ENCODE measurements around the gene LMTK3.

The LMTK3 gene

DNA sequence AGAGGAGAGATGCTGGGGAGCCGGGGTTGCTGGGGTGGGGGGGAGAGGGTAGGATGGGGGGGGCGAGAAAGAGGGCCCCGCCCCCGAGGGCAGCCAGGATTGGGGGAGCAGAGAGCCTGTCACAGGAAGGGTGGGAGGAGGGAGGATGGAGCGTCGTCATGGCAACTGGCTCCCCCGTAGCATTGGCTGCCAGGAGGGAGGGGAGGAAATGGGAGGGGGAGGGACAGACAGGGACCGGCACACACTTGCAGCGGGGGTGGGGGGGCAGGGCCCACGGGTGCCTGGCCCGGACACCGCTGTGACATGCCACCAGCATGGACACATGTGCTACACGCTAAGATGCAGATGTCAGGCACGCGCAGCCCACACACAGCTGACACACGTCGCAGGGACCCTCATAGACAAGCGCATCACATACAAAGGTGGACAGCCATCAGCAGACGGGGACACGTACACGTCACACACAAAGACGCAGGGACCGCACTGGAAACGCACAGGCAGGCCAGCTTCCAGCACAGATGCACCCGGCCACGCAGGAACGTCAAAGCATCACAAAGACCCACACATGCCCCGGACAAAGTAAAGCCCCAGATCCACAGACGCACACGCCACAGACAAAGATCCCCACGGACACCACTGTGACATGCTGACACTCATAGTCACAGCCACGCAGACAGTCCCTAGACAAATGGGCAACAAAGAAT lies at the start of gene LMTK3:
Gene LMTK3 (minus strand): TSS at position 36 of the 704 bp plus-strand sequence. CDS start 259 bp downstream, outside the sequence.
- no peak within 1 kb of the TSS for H3K4me3 ChIP-seq (ENCODE audit: low read depth in 1 of 2, low read length in 2 of 2)
- no peak within 1 kb of the TSS for H3K27ac ChIP-seq (ENCODE audit: low read depth, low read length)
- no peak within 1 kb of the TSS for H3K9ac ChIP-seq (ENCODE audit: low read length)
- H3K4me1 ChIP-seq (ENCODE audit: insufficient read depth, low read length), result peaks cover 10% of the 10 kb centered on the region
- H3K27me3 ChIP-seq (ENCODE audit: control insufficient read depth in 1 of 2, insufficient read depth in 2 of 2, low read length in 2 of 2), result peaks cover 18 to 42% of the 10 kb centered on the region in 2 donors
- no peaks in the 10 kb centered on the region for H3K9me3 ChIP-seq (ENCODE audit: low read length)
- no peaks in the 10 kb centered on the region for H3K36me3 ChIP-seq (ENCODE audit: insufficient read depth, low read length)

- Histone ChIP-seq H3K36me3 (ENCODE audit: insufficient read depth, low read length) (no peaks in the 10 kb centered on the region), H3K27me3 (ENCODE audit: control insufficient read depth in 1 of 2, insufficient read depth in 2 of 2, low read length in 2 of 2) (peaks cover 0 to 5% of the 10 kb centered on the region in 2 donors), H3K9ac (ENCODE audit: low read length) (no peak overlapping the region)
Measured at GRCh38 chr19:48561412-48561811, 49.8 kb upstream of the LMTK3 start.

GRCh38 chr19:48560095-48560530 lies 48.5 kb upstream of the LMTK3 start:
- Histone ChIP-seq H3K4me1 (ENCODE audit: insufficient read depth, low read length) (no peaks in the 10 kb centered on the region), H3K27me3 (ENCODE audit: control insufficient read depth in 1 of 2, insufficient read depth in 2 of 2, low read length in 2 of 2) (peaks cover 0 to 5% of the 10 kb centered on the region in 2 donors), H3K4me3 (ENCODE audit: low read depth in 1 of 2, low read length in 2 of 2) (no peak overlapping the region), H3K36me3 (ENCODE audit: insufficient read depth, low read length) (no peaks in the 10 kb centered on the region), H3K9me3 (ENCODE audit: low read length) (no peaks in the 10 kb centered on the region), H3K9ac (ENCODE audit: low read length) (no peak overlapping the region), H3K27ac (ENCODE audit: low read depth, low read length) (no peak overlapping the region)

More at GRCh38 chr19:48561412-48561811, 49.8 kb upstream of the LMTK3 start:
- H3K4me1 ChIP-seq (ENCODE audit: insufficient read depth, low read length), result no peaks in the 10 kb centered on the region
- no peak overlapping the region for H3K27ac ChIP-seq (ENCODE audit: low read depth, low read length)
- H3K4me3 ChIP-seq (ENCODE audit: low read depth in 1 of 2, low read length in 2 of 2), result no peak overlapping the region
- no peaks in the 10 kb centered on the region for H3K9me3 ChIP-seq (ENCODE audit: low read length)

DNA sequence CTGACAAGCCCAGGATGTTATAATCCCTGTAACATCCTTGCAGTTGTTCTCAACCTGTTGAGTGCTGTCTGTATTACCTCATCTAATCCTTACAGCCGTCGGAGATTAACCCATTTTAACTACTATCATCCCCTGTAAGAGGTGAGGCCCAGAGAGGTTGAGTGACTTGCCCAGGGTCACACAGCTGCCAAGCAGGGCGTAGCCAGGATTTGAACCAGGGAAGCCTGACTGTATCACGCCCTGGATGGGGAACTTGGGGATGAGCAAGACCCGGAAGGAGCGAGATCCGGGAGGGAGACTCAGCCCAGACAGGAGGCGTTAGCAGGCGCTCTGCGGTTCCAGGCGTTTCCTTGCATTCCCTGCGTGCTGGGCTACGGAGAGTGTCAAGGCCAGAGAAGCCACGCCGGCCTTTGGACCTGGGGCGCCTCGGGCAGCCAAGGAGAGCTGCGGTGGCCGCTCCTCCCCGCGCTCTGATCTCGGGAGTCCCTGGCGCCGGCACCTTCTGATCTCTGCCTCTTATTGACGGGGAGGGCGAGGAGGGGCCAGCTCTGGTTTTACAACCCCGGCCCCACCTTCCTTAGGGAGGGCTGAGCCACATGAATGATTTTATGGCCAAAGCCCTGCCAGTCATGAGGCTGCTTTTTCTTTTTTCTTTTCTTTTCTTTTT lies 46.5 kb upstream of the LMTK3 start:
- H3K27me3 ChIP-seq (ENCODE audit: control insufficient read depth in 1 of 2, insufficient read depth in 2 of 2, low read length in 2 of 2), result peaks cover 0 to 5% of the 10 kb centered on the region in 2 donors
- no peak overlapping the region for H3K9ac ChIP-seq (ENCODE audit: low read length)
- H3K9me3 ChIP-seq (ENCODE audit: low read length), result no peaks in the 10 kb centered on the region
- no peaks in the 10 kb centered on the region for H3K36me3 ChIP-seq (ENCODE audit: insufficient read depth, low read length)
- no peak overlapping the region for H3K27ac ChIP-seq (ENCODE audit: low read depth, low read length)
- H3K4me1 ChIP-seq (ENCODE audit: insufficient read depth, low read length), result no peaks in the 10 kb centered on the region
- H3K4me3 ChIP-seq (ENCODE audit: low read depth in 1 of 2, low read length in 2 of 2), result no peak overlapping the region

DNA sequence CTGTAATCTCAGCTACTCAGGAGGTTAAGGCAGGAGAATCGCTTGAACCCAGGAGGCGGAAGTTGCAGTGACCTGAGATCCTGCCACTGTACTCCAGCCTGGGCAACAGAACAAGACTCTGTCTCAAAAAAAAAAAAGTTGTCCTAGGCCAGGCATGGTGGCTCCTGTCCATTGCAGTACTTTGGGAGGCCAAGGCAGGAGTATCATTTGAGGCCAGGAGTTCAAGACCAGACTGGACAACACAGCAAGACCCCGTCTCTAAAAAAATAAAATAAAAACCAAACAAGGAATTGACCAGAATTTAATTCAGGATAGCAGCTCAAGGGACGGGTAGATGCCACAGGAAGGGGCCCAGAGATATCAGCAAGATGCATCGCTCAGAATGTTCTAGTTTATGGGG lies 45.2 kb upstream of the LMTK3 start:
- H3K27ac ChIP-seq (ENCODE audit: low read depth, low read length), result no peak overlapping the region
- peaks cover 0 to 5% of the 10 kb centered on the region in 2 donors for H3K27me3 ChIP-seq (ENCODE audit: control insufficient read depth in 1 of 2, insufficient read depth in 2 of 2, low read length in 2 of 2)
- no peaks in the 10 kb centered on the region for H3K9me3 ChIP-seq (ENCODE audit: low read length)
- no peak overlapping the region for H3K4me3 ChIP-seq (ENCODE audit: low read depth in 1 of 2, low read length in 2 of 2)
- no peaks in the 10 kb centered on the region for H3K36me3 ChIP-seq (ENCODE audit: insufficient read depth, low read length)
- H3K9ac ChIP-seq (ENCODE audit: low read length), result no peak overlapping the region
- no peaks in the 10 kb centered on the region for H3K4me1 ChIP-seq (ENCODE audit: insufficient read depth, low read length)

DNA sequence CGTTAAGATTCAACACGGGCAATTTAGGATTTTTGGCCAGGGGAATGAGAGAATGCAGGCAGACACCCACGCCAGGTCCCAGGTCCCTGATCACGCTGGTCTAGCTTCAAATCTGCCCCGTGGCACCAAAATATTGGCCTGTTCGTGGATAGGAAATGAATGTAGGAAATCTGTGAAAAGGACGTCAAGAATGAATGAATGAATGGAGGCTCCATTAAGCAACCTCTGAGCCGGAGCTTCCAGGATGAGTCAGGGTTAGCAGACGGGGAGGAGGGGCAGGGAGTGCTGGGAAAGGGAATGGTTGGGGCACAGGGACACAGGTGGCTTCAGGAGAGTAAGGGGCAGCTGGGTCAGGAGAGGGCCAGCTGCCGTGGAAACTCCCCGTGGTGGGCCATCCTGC lies 44.5 kb upstream of the LMTK3 start:
- no peak overlapping the region for H3K4me3 ChIP-seq (ENCODE audit: low read depth in 1 of 2, low read length in 2 of 2)
- H3K36me3 ChIP-seq (ENCODE audit: insufficient read depth, low read length), result no peaks in the 10 kb centered on the region
- H3K27ac ChIP-seq (ENCODE audit: low read depth, low read length), result no peak overlapping the region
- H3K9me3 ChIP-seq (ENCODE audit: low read length), result no peaks in the 10 kb centered on the region
- H3K4me1 ChIP-seq (ENCODE audit: insufficient read depth, low read length), result no peaks in the 10 kb centered on the region
- peaks cover 0 to 5% of the 10 kb centered on the region in 2 donors for H3K27me3 ChIP-seq (ENCODE audit: control insufficient read depth in 1 of 2, insufficient read depth in 2 of 2, low read length in 2 of 2)
- no peak overlapping the region for H3K9ac ChIP-seq (ENCODE audit: low read length)

DNA sequence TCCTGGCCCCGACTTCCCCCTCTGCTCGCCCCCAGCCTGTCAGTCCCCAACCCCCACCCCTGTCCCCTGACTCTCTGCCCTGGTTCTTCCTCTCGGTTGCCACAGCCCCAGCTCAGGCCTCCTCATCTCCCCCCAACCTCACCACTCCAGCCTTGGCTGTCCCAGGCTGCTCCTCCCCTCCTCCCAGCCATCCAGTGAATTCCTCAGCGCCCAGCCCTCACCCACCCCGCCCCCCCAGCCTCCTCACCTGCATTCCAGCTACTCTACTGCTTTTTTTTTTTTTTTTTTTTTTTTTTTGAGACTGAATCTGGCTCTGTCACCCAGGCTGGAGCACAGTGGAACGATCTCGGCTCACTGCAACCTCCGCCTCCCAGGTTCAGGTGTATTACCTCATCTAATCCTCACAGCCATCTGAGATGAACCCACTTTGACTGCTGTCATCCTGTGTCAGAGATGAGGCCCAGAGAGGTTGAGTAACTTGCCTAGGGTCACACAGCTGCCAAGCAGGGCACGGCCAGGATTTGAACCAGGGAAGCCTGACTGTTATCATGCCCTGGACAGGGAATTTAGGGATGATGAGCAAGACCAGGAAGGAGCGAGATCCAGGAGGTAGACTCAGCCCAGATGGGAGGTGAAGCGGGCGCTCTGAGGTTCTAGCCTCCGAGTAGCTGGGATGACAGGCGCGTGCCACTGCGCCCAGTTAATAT lies 42.9 kb upstream of the LMTK3 start:
- Histone ChIP-seq H3K4me3 (ENCODE audit: low read depth in 1 of 2, low read length in 2 of 2) (no peak overlapping the region), H3K4me1 (ENCODE audit: insufficient read depth, low read length) (no peaks in the 10 kb centered on the region), H3K36me3 (ENCODE audit: insufficient read depth, low read length) (no peaks in the 10 kb centered on the region), H3K9ac (ENCODE audit: low read length) (no peak overlapping the region), H3K9me3 (ENCODE audit: low read length) (no peaks in the 10 kb centered on the region), H3K27me3 (ENCODE audit: control insufficient read depth in 1 of 2, insufficient read depth in 2 of 2, low read length in 2 of 2) (peaks cover 0 to 2% of the 10 kb centered on the region in 2 donors), H3K27ac (ENCODE audit: low read depth, low read length) (no peak overlapping the region)

GRCh38 chr19:48553676-48554384 lies 42.2 kb upstream of the LMTK3 start:
- no peaks in the 10 kb centered on the region for H3K9me3 ChIP-seq (ENCODE audit: low read length)
- H3K36me3 ChIP-seq (ENCODE audit: insufficient read depth, low read length), result no peaks in the 10 kb centered on the region
- H3K27ac ChIP-seq (ENCODE audit: low read depth, low read length), result no peak overlapping the region
- H3K9ac ChIP-seq (ENCODE audit: low read length), result no peak overlapping the region
- H3K27me3 ChIP-seq (ENCODE audit: control insufficient read depth in 1 of 2, insufficient read depth in 2 of 2, low read length in 2 of 2), result no peaks in the 10 kb centered on the region
- no peak overlapping the region for H3K4me3 ChIP-seq (ENCODE audit: low read depth in 1 of 2, low read length in 2 of 2)
- no peaks in the 10 kb centered on the region for H3K4me1 ChIP-seq (ENCODE audit: insufficient read depth, low read length)

DNA sequence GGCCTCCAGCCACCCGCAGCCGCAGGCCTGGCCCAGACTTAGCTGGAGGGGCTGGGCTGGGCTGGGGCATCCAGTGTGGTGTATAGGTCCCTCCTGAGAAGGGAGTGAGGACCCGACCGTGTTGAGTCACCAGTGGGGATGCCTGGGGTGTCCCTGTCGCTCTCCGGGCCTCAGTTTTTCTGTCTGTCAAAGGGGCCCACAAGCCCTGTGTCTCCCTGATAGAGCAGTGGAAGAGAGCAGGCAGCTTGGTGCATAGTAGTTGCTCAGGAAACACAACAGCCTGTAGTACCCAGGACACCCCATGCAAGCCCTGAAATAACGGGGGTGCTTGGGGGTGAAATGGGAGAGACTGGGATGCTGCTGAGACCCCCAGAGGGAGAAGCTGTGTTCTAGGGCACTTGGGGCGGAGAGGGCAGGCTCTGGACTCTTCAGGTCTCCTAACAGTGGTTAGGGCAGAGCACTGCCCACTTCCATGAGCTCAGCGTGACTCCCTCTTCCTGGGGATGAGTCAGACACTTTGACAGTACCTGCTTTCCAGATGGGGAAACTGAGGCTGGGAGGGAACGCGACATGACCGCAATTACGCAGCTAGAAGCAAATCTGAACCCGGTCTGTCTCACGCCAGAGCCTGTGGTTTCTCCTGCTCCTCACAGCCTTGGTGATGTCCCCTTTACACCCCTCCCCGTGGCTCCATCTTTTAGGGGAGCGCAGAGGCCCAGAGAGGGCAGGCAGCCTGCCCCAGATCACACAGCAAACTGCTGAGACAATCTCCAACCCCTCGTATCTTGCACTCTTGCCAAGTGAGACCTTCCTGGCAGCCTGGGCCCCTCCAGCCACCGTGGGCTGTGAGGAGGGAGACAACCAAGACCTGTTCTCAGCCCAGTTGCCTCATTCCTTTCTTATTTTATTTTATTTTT lies 41.0 kb upstream of the LMTK3 start:
- H3K4me3 ChIP-seq (ENCODE audit: low read depth in 1 of 2, low read length in 2 of 2), result no peak overlapping the region
- H3K9ac ChIP-seq (ENCODE audit: low read length), result no peak overlapping the region

GRCh38 chr19:48551437-48552302 lies 40.0 kb upstream of the LMTK3 start, which contains the start of gene SULT2B1:
Gene SULT2B1, plus strand, starts transcription at chr19:48552172. Its CDS starts 81 bp downstream, at chr19:48552253.
- no peak within 1 kb of the TSS for H3K9ac ChIP-seq (ENCODE audit: low read length)
- H3K4me3 ChIP-seq (ENCODE audit: low read depth in 1 of 2, low read length in 2 of 2), result no peak within 1 kb of the TSS
- no peak within 1 kb of the TSS for H3K27ac ChIP-seq (ENCODE audit: low read depth, low read length)
- no peaks in the 10 kb centered on the region for H3K27me3 ChIP-seq (ENCODE audit: control insufficient read depth in 1 of 2, insufficient read depth in 2 of 2, low read length in 2 of 2)
- H3K36me3 ChIP-seq (ENCODE audit: insufficient read depth, low read length), result no peaks in the 10 kb centered on the region
- H3K9me3 ChIP-seq (ENCODE audit: low read length), result no peaks in the 10 kb centered on the region
- H3K4me1 ChIP-seq (ENCODE audit: insufficient read depth, low read length), result no peaks in the 10 kb centered on the region

More for the DNA sequence above, 41.0 kb upstream of the LMTK3 start:
- no peaks in the 10 kb centered on the region for H3K27me3 ChIP-seq (ENCODE audit: control insufficient read depth in 1 of 2, insufficient read depth in 2 of 2, low read length in 2 of 2)
- no peaks in the 10 kb centered on the region for H3K4me1 ChIP-seq (ENCODE audit: insufficient read depth, low read length)
- H3K27ac ChIP-seq (ENCODE audit: low read depth, low read length), result no peak overlapping the region
- no peaks in the 10 kb centered on the region for H3K36me3 ChIP-seq (ENCODE audit: insufficient read depth, low read length)
- H3K9me3 ChIP-seq (ENCODE audit: low read length), result no peaks in the 10 kb centered on the region

Data from muscle layer of colon (tissue), 2 donors.